CD14-positive monocyte (primary cell): ENCODE data around the gene GRIA1. TPM values are rescaled to one million over a fixed set of nuclear protein-coding genes. Genes with fewer than 3 reads are reported as not detected.

Experiments
- DNase-seq, 3 donors: peaks; one replicate each; pipeline ENCODE4 v3.0.0-alpha.2; 2011 to 2022
- H2AFZ ChIP-seq: 2 replicates; pipeline ENCODE4 v1.6.0; 2012; ENCODE audit warnings: mild to moderate bottlenecking, low read depth, low read length, inconsistent platforms; ENCODE audit not compliant: insufficient read depth, poor library complexity, severe bottlenecking
- H3K27ac ChIP-seq, 2 donors: 1 replicate in 1 of 2; 2 replicates in 1 of 2; pipeline ENCODE4 v1.5.1; 2012 to 2013; ENCODE audit warnings: low read length in 2 of 2, control low read depth in 1 of 2, inconsistent platforms in 1 of 2, low read depth in 1 of 2, mild to moderate bottlenecking in 1 of 2
- H3K27me3 ChIP-seq, 2 donors: one replicate each; pipeline versions ENCODE4 v1.6.0 to v1.6.1; 2011 to 2013; ENCODE audit warnings: low read length in 2 of 2; ENCODE audit not compliant: control insufficient read depth in 2 of 2, insufficient read depth in 2 of 2
- H3K36me3 ChIP-seq, 2 donors: replicated peaks in 1 of 2; 1 replicate in 1 of 2; 2 replicates in 1 of 2; pipeline versions ENCODE4 v1.5.1 to v1.6.1; 2012 to 2013; ENCODE audit warnings: low read length in 2 of 2, control low read depth in 1 of 2, inconsistent platforms in 1 of 2, mild to moderate bottlenecking in 1 of 2; ENCODE audit not compliant: insufficient read depth in 2 of 2, control insufficient read depth in 1 of 2
- H3K4me1 ChIP-seq, 2 donors: 1 replicate in 1 of 2; 2 replicates in 1 of 2; pipeline versions ENCODE4 v1.5.1 to v1.6.1; 2012 to 2013; ENCODE audit warnings: low read length in 2 of 2, control low read depth in 1 of 2, inconsistent platforms in 1 of 2, mild to moderate bottlenecking in 1 of 2, moderate library complexity in 1 of 2; ENCODE audit not compliant: insufficient read depth in 2 of 2, control insufficient read depth in 1 of 2
- H3K4me2 ChIP-seq: replicated peaks from 2 replicates; pipeline ENCODE3; 2012; ENCODE audit warnings: low read length, moderate library complexity, mild to moderate bottlenecking; ENCODE audit not compliant: poor library complexity, severe bottlenecking; ENCODE audit errors: extremely low read depth
- H3K4me3 ChIP-seq, 3 experiments: fragments of 200-600 bp in 1 of 3; sonication (generic) in 1 of 3; replicated peaks in 1 of 3; 1 replicate in 2 of 3; 2 replicates in 1 of 3; pipeline ENCODE4 v1.5.1; 2011 to 2013; ENCODE audit warnings: low read length in 3 of 3, mild to moderate bottlenecking in 3 of 3, control low read depth in 2 of 3, low read depth in 2 of 3, inconsistent platforms in 1 of 3, moderate library complexity in 1 of 3
- H3K79me2 ChIP-seq: 2 replicates; pipeline ENCODE4 v1.6.0; 2012; ENCODE audit warnings: mild to moderate bottlenecking, control low read depth, inconsistent platforms, low read length, moderate library complexity; ENCODE audit not compliant: insufficient read depth
- H3K9ac ChIP-seq: 2 replicates; pipeline ENCODE4 v1.6.0; 2017; ENCODE audit warnings: low read length, mild to moderate bottlenecking; ENCODE audit not compliant: insufficient read depth, poor library complexity, severe bottlenecking
- H3K9me3 ChIP-seq, 2 donors: replicated peaks in 1 of 2; 1 replicate in 1 of 2; 2 replicates in 1 of 2; pipeline versions ENCODE4 v1.5.1 to v1.6.1; 2012 to 2013; ENCODE audit warnings: low read length in 2 of 2, control low read depth in 1 of 2; ENCODE audit not compliant: control insufficient read depth in 1 of 2, insufficient read depth in 1 of 2
- H4K20me1 ChIP-seq: 2 replicates; pipeline ENCODE4 v1.6.0; 2012; ENCODE audit warnings: mild to moderate bottlenecking, low read length, control low read depth, moderate library complexity; ENCODE audit not compliant: insufficient read depth
- H3K27ac Mint-ChIP-seq, 7 donors: one replicate each; pipeline ENCODE4 v1.8.0; 2020; ENCODE audit warnings: mild to moderate bottlenecking in 7 of 7, mixed read lengths in 7 of 7, moderate library complexity in 6 of 7, inconsistent platforms in 2 of 7
- H3K27me3 Mint-ChIP-seq, 3 donors: one replicate each; pipeline ENCODE4 v1.8.0; 2021 to 2022; ENCODE audit warnings: low read depth in 3 of 3, mild to moderate bottlenecking in 3 of 3, mixed read lengths in 3 of 3, moderate library complexity in 3 of 3, inconsistent platforms in 1 of 3
- H3K36me3 Mint-ChIP-seq, 2 donors: one replicate each; pipeline ENCODE4 v1.8.0; 2020; ENCODE audit warnings: mixed read lengths in 2 of 2, inconsistent platforms in 1 of 2, mild to moderate bottlenecking in 1 of 2
- H3K4me1 Mint-ChIP-seq: one replicate; pipeline ENCODE4 v1.8.0; 2020; ENCODE audit warnings: mild to moderate bottlenecking, mixed read lengths
- H3K4me3 Mint-ChIP-seq, 2 donors: one replicate each; pipeline ENCODE4 v1.8.0; 2020; ENCODE audit warnings: mild to moderate bottlenecking in 2 of 2, mixed read lengths in 2 of 2, moderate library complexity in 1 of 2
- H3K9me3 Mint-ChIP-seq, 7 donors: one replicate each; pipeline ENCODE4 v1.8.0; 2020 to 2022; ENCODE audit warnings: mixed read lengths in 7 of 7, mild to moderate bottlenecking in 6 of 7, moderate library complexity in 6 of 7, inconsistent platforms in 2 of 7
- CTCF ChIP-seq: fragments of 200-600 bp; IDR thresholded peaks from one replicate; pipeline ENCODE4 v1.8.0; 2022; ENCODE audit warnings: antibody characterized with exemption, mild to moderate bottlenecking
- WGBS: methylation state at CpG from one replicate; pipeline ENCODE4 v1.1.5; 2013; ENCODE audit warnings: missing lambda C conversion rate; ENCODE audit not compliant: insufficient coverage; 5-methylcytosine and 5-hydroxymethylcytosine counted together
- intact Hi-C, 2 donors: fragments of 100-400 bp; cut with micrococcal nuclease; formaldehyde crosslinking; loops; one replicate each; pipeline versions ENCODE4 v1.15.0 to v1.15.1; 2023
- polyA minus RNA-seq: library from RNA; depleted of rRNA, polyadenylated mRNA; stranded (reverse); fragments of >200 nt; gene quantifications from 2 replicates; pipeline ENCODE4 v1.2.3, GENCODE V29; 2012
- polyA plus RNA-seq, 3 donors: library from polyadenylated mRNA; depleted of rRNA in 1 of 3; unstranded in 2 of 3; stranded (reverse) in 1 of 3; fragments of 300-500 nt in 2 of 3; fragments of >200 nt in 1 of 3; fragmentation: Illumina TruSeq in 2 of 3; gene quantifications; 1 replicate in 2 of 3; 2 replicates in 1 of 3; pipeline ENCODE4 v1.2.3, GENCODE V29; 2012 to 2021
- total RNA-seq, 12 experiments: library from RNA in 1 of 12; stranded (reverse) in 1 of 12; fragments of 120-200 nt in 1 of 12; gene quantifications; one replicate each; pipeline ENCODE4 v1.2.4 and lab custom pipeline; 2013 to 2026; ENCODE audit warnings: mixed read lengths in 6 of 12, inconsistent platforms in 1 of 12

Gene GRIA1
- total RNA-seq (2013): not detected
- polyA plus RNA-seq (not detected), polyA minus RNA-seq (not detected in 2 replicates), total RNA-seq (lab: John Stamatoyannopoulos, UW) (0 to 7.9 (median 0.12) reads per million in 11 experiments)

GRCh38 chr5:153490118-153491037 lies at the start of gene GRIA1:
GRIA1 (plus strand) TSS chr5:153490670.
- peak within 1 kb of the TSS in 1 of 2 donors; percentile 35 for H3K4me3 Mint-ChIP-seq
- H3K9ac ChIP-seq: no peak within 1 kb of the TSS
- no peaks in the 10 kb centered on the region for H3K36me3 Mint-ChIP-seq
- H3K9me3 ChIP-seq: no peaks in the 10 kb centered on the region
- H3K27ac Mint-ChIP-seq: peak within 1 kb of the TSS in 1 of 7 donors; percentile 10
- no peaks in the 10 kb centered on the region for H4K20me1 ChIP-seq
- no peak for TF ChIP-seq CTCF
- no peak within 1 kb of the TSS for H3K27ac ChIP-seq
- H3K27me3 Mint-ChIP-seq: peaks cover 11 to 26% (median 17%) of the 10 kb centered on the region in 3 donors
- H3K4me2 ChIP-seq: no peak within 1 kb of the TSS
- intact Hi-C loops: no loop called here
- 3% methylated on average over 10 of the region's 20 CpGs for WGBS
- no peak within 1 kb of the TSS for H3K4me3 ChIP-seq
- no peaks in the 10 kb centered on the region for H3K36me3 ChIP-seq
- peaks cover 0 to 2% (median 0%) of the 10 kb centered on the region in 7 donors for H3K9me3 Mint-ChIP-seq
- no peaks in the 10 kb centered on the region for H3K4me1 ChIP-seq
- peaks cover 18 to 28% of the 10 kb centered on the region in 2 donors for H3K27me3 ChIP-seq
- H3K4me1 Mint-ChIP-seq: no peaks in the 10 kb centered on the region
- H3K79me2 ChIP-seq: no peaks in the 10 kb centered on the region
- DNase-seq: no peak
- no peak within 1 kb of the TSS for H2AFZ ChIP-seq

- no peak overlapping the region for H3K27ac ChIP-seq
- no peaks in the 10 kb centered on the region for H3K27me3 ChIP-seq
- Mint-ChIP-seq H3K27me3 (peaks cover 0 to 2% (median 1%) of the 10 kb centered on the region in 3 donors), H3K4me3 (no peak overlapping the region), H3K4me1 (no peaks in the 10 kb centered on the region), H3K27ac (no peak overlapping the region), H3K36me3 (no peaks in the 10 kb centered on the region), H3K9me3 (peaks cover 0 to 4% (median 2%) of the 10 kb centered on the region in 7 donors)
- 63% methylated on average over 6 of the region's 9 CpGs for WGBS
- H4K20me1 ChIP-seq: no peaks in the 10 kb centered on the region
- H3K9me3 ChIP-seq: no peaks in the 10 kb centered on the region
- no peaks in the 10 kb centered on the region for H3K36me3 ChIP-seq
- H3K4me3 ChIP-seq: no peak overlapping the region
- H2AFZ ChIP-seq: no peak overlapping the region
- H3K9ac ChIP-seq: no peak overlapping the region
- no peaks in the 10 kb centered on the region for H3K4me1 ChIP-seq
- H3K4me2 ChIP-seq: no peak overlapping the region
- no peak for DNase-seq
- no peaks in the 10 kb centered on the region for H3K79me2 ChIP-seq
- intact Hi-C loops: no loop called here
- no peak for TF ChIP-seq CTCF
Observed at GRCh38 chr5:153445875-153446579, 44.4 kb upstream of the GRIA1 start.
